Stimulated activated CD4-positive, alpha-beta T cell treated with anti-CD3 and anti-CD28 coated beads, TNF-alpha, amount 100 ng/mL, for 4 hours (primary cell): ENCODE results near the gene PITX2.

Experiments used
- DNase-seq, 3 experiments: peaks; one replicate each; pipeline ENCODE4 v3.0.0-alpha.2; 2020; ENCODE audit warnings: low read depth in 3 of 3

The PITX2 gene

GRCh38 chr4:110623718-110624397 is 981 bp upstream of the PITX2 start:
- DNase-seq = no peak

- no peak for DNase-seq
These were observed 782 bp downstream of the PITX2 start for GRCh38 chr4:110621839-110622751.

GRCh38 chr4:110621328-110621812 is 1.5 kb downstream of the PITX2 start:
- DNase-seq = no peak

- DNase-seq = no peak
These were observed 2.1 kb downstream of the PITX2 start for GRCh38 chr4:110620691-110621327.

GRCh38 chr4:110620322-110620690 is 2.6 kb downstream of the PITX2 start:
- no peak for DNase-seq

GRCh38 chr4:110619463-110620247 is 3.2 kb downstream of the PITX2 start:
- no peak for DNase-seq

- DNase-seq = no peak
These were observed 4.1 kb downstream of the PITX2 start for GRCh38 chr4:110618581-110619462.

- DNase-seq = no peak
These were observed 5.0 kb downstream of the PITX2 start for GRCh38 chr4:110617646-110618580.

GRCh38 chr4:110617075-110617640 is 5.7 kb downstream of the PITX2 start:
- DNase-seq = no peak

- DNase-seq = no peak
These were observed 6.4 kb downstream of the PITX2 start for GRCh38 chr4:110616238-110617074.

GRCh38 chr4:110615353-110616237 is 7.3 kb downstream of the PITX2 start:
- DNase-seq = no peak

GRCh38 chr4:110614976-110615352 is 7.9 kb downstream of the PITX2 start:
- DNase-seq = no peak

GRCh38 chr4:110614173-110614963 is 8.5 kb downstream of the PITX2 start:
- DNase-seq = no peak

- DNase-seq = no peak
These were observed 9.1 kb downstream of the PITX2 start for GRCh38 chr4:110613745-110614144.

GRCh38 chr4:110612631-110613269 is 10.1 kb downstream of the PITX2 start:
- DNase-seq = no peak

GRCh38 chr4:110611968-110612447 is 10.9 kb downstream of the PITX2 start:
- no peak for DNase-seq
